Peyer's patch (tissue), 4 donors: Measurements from ENCODE around the gene FAM167B.

Source experiments
- CTCF ChIP-seq, 6 experiments: fragments of 450-650 bp in 4 of 6; fragments of 200-600 bp in 2 of 6; sonication (generic) in 1 of 6; IDR thresholded peaks; one replicate each; pipeline ENCODE4 v1.5.1; 2017 to 2019; ENCODE audit warnings: antibody characterized with exemption in 6 of 6, mild to moderate bottlenecking in 3 of 6, moderate library complexity in 1 of 6
- POLR2A ChIP-seq, 2 donors: fragments of 450-650 bp; IDR thresholded peaks; one replicate each; pipeline ENCODE4 v1.5.1; 2017; ENCODE audit warnings: antibody characterized with exemption in 2 of 2, mild to moderate bottlenecking in 2 of 2, moderate library complexity in 2 of 2

- no peak for TF ChIP-seq CTCF (IDR thresholded peaks at IDR 0.05)
- TF ChIP-seq POLR2A (IDR thresholded peaks at IDR 0.05) = no peak
Measured at GRCh38 chr1:32216566-32216965, 30.5 kb upstream of the FAM167B start.
